GM15510 (cell line): ENCODE measurements around the gene TF.
A peak's percentile ranks its signal among the peaks of the same experiment; 100 is the strongest.

Source experiments
- POLR2A ChIP-seq: IDR thresholded peaks from 3 replicates; pipeline ENCODE4 v1.6.1; 2011; ENCODE audit warnings: borderline replicate concordance; ENCODE audit not compliant: insufficient read length; ENCODE audit errors: extremely low read depth

TF gene

DNA sequence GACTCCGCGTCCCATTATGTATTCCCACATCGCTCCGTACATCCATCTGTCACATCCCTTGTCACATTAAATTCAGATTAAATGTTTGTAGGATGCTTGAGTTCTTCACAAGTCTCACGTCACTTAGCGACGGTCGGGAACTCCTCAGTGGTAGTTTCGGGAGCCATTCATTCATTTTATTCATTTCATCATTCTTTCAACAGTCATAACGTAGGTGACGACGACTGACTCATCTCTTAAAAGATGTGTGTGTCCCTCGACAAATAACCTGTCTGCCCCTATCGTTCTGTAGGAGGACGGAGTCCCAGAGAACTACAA lies 59.1 kb downstream of the TF start:
- no peak for TF ChIP-seq POLR2A

GRCh38 chr3:133805702-133806475 lies 59.7 kb downstream of the TF start, which contains the start of gene SRPRB:
Gene SRPRB (plus strand): TSS chr3:133805815. CDS start chr3:133805849, 34 bp downstream.
- TF ChIP-seq POLR2A = peak; percentile 88

- no peak for TF ChIP-seq POLR2A
These were observed 66.7 kb downstream of the TF start for GRCh38 chr3:133812872-133813271.

DNA sequence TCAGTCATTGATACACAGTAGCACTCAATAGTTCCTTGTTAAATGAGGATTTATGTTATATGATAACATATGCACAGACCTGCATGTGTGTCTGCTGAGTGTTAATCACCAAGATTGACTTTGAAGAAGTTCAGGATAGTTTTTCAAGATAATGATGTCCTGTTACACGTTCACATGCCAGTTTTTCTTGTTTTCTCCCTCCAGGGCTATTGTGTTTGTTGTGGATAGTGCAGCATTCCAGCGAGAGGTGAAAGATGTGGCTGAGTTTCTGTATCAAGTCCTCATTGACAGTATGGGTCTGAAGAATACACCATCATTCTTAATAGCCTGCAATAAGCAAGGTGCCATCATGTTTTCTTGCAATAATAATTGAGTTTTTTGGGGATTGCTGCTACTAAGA lies 69.2 kb downstream of the TF start:
- no peak for TF ChIP-seq POLR2A

DNA sequence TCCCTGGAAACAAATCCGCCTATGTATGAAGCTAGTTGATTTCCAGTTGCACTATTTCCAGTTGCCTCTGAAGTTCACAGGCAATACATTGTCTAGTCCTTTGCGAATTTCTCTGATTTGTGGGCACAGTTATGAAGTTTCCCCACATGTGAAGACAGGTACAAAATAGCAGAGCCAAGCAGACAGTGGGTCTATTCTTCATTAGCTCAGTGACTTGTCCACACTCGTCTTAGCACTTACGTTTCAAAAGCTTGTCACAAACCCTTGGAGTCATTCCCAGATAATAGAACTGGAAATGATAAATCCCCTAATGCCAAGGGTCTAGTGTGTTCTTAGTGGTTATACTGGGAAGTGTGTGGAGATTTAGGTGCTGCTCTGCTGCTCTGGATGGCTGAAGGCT lies 73.9 kb downstream of the TF start:
- TF ChIP-seq POLR2A = no peak

- TF ChIP-seq POLR2A = no peak
These were observed 74.9 kb downstream of the TF start for GRCh38 chr3:133820889-133821675.

- no peak for TF ChIP-seq POLR2A
These were observed 75.8 kb downstream of the TF start for GRCh38 chr3:133821767-133822638.

DNA sequence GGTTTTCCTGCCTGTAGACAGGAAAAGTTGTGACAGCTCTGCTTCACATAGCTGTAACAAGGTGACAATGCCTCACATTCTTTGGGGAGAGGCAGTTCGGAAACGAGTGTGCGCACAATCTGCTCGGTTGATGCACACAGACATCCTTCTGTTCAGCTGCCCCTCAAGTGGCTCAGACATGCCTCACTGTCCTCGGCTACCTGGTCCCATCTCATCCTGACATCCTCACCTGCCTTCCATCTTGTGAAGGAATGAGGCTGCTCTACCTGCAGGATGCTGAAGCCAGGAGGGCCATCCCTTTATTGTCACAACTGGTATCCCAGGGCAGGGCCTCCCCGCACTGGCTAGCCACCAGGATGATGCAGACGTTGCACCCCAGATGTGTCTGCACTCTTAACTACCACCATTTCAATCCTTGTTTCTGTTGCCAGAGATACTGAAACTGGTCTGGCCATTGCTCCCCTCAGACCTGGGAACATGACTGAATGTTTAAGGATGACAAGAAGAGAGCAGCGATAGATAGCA lies 78.8 kb downstream of the TF start:
- no peak for TF ChIP-seq POLR2A

DNA sequence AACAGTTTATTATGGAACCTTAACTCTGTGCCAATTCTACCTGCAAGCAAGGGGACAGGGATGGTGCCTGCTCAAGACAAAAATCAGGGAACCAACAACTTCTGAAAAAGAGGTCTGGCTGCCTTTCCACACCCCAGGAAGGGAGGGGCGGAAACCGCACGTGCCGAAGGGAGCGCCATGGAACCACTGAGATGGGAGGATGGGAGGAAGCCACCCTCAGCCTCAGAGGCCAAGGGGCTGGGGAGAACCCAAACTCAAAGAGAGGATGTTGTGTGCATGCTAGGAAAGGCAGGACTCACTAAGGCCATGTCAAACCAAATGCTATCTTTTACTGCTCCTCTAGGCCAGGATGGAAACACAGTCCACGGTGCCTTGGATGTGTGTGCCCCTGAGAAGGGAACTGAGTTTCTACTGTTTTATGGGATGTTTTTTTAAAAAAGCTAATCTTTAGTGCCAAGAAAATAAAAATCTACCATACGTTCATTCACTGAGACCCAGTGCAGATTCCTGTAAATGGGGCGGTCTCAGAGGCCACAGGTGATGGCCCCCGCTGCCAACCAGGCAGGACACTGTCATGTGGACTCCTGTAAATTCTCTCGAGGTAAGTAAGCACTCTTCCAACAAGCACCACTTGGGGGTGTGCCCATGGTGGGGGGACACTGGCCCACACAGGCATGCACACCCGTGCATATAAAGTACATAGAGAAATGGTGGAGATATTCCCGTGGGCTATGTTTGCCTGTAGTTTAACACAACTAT lies 80.0 kb downstream of the TF start:
- no peak for TF ChIP-seq POLR2A

- no peak for TF ChIP-seq POLR2A
These were observed 80.9 kb downstream of the TF start for GRCh38 chr3:133827136-133827535.

DNA sequence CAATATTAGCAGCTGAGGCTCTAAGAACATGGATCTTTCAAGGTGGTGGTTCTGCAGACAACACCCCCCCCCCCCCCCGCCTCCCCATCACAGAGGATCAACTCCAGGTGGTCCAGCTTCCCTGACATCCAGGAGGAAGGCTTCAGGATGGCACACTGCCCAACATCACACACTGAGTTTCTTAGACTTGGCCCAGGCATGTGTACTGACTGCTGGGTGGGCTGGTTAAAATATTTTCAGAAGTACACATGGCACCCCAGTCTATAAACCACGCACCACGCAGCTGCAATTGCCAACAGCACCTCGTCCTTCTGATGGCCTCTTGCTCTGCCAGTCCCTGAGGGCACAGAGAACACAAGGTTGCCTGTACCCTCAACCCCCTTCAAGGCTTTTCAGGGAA lies 81.5 kb downstream of the TF start:
- no peak for TF ChIP-seq POLR2A

DNA sequence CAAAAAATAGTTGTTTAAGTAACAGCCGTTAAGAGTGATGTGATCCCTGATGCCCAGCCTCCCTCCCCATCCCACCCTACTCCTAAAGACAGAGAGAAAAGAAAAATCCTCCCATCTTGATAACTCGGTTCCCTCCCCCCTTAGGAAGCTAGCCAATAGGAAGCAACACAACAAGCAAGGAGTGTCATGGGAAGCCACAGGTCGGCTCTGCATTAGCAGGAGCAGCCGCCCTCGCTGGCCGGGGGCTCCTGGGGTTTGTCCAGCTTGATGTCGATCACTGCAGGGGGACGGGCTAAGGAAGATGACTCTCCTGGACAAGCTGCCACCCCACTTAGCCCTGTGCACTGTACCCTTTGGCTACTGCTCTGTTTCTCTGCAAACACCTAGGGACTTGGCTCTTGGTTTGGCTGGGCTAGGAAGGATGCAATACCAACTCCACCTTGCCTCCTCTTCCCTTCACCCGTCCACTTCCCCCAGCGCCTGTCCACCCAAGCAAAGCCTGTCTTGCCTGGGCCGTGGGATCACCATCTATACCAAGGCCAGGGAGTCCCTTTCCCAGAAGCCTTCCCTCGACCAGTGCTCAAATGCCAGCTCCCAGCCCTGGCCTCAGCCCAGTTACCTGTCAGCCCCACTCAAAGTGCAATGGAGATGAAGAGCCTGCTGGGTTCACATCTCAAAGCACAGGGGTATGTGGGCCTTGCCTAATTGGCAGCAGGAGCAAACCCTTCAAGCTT lies 82.5 kb downstream of the TF start:
- TF ChIP-seq POLR2A = no peak

DNA sequence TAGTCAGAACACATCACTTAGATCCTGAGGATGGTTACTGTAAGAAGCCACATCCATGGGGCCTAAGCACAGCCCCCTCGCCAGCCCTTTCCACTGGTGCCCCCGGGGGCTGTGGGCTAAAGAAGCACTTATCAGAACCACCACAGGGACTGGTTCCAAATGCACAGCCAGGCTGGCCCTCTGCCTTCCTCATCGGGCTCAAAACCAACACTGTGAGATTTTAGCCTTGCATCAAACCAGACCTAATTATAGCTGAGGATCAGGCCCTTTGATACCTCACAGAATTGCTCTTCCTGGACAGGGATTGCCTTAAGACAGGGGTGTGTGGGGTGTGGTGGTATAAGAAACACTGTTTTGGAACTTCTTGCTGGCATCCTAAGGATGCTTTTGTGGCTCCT lies 83.1 kb downstream of the TF start:
- no peak for TF ChIP-seq POLR2A
